GM12873 (cell line): Measurements from ENCODE around the gene NLGN1.

ENCODE experiments used
- CTCF ChIP-seq: IDR thresholded peaks from 2 replicates; pipeline ENCODE4 v1.5.1; 2012; ENCODE audit warnings: low read depth, mild to moderate bottlenecking, moderate library complexity, low read length, control low read depth; ENCODE audit not compliant: insufficient read depth; ENCODE audit errors: missing control alignments

NLGN1 gene

GRCh38 chr3:173789530-173790162, 392.1 kb downstream of the NLGN1 start:
- TF ChIP-seq CTCF, result no peak

GRCh38 chr3:173793963-173794362, 396.4 kb downstream of the NLGN1 start:
- no peak for TF ChIP-seq CTCF

- no peak for TF ChIP-seq CTCF
Measured at GRCh38 chr3:173796405-173796804, 398.9 kb downstream of the NLGN1 start.

GRCh38 chr3:173796890-173797289, 399.3 kb downstream of the NLGN1 start:
- no peak for TF ChIP-seq CTCF

- TF ChIP-seq CTCF, result no peak
Measured at GRCh38 chr3:173799060-173799816, 401.7 kb downstream of the NLGN1 start.

- no peak for TF ChIP-seq CTCF
Measured at GRCh38 chr3:173800154-173800553, 402.6 kb downstream of the NLGN1 start.

GRCh38 chr3:173814809-173815208, 417.3 kb downstream of the NLGN1 start:
- TF ChIP-seq CTCF, result no peak
